ENCODE measurements around the gene CSF2RB. TPM values are rescaled to one million over a fixed set of nuclear protein-coding genes. Genes with fewer than 3 reads are reported as not detected.

CSF2RB gene
- polyA plus RNA-seq, 2 of the 4 experiments (the other 2 are of a cell fraction) = not detected

DNA sequence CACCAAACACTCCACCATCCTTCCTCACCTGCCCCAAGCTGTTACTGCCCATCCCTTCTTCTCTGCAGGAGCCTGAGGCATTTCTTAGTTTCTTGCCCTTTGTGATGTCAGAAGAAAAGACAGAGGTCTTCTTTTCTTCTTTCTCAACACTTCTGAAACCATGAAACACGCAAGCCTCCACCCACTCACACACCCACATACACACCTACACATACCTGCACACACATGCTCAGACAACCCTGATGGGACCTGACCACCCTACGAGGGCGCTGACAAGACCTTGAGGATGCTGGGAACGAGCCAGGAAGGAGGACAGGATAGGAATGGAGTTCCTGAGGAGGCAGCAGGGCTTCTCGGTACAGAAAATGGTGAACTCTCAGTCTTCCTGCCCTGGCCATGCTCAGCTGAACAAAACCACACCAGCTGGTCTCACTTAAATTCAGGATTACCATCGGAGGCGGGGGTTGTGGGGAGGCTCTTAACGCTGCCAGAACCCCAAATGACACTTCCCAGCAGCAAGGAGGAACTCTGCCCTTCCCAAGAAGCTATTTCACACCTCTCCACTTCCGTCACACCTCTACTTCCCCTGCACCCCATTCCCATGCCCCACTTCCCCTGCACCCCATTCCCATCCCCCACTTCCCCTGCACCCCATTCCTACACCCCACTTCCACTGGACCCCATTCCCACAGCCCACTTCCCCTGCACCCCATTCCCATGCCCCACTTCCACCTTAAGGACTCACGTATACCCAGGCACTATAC lies 41.0 kb downstream of the CSF2RB start:
- no peak for ATAC-seq

DNA sequence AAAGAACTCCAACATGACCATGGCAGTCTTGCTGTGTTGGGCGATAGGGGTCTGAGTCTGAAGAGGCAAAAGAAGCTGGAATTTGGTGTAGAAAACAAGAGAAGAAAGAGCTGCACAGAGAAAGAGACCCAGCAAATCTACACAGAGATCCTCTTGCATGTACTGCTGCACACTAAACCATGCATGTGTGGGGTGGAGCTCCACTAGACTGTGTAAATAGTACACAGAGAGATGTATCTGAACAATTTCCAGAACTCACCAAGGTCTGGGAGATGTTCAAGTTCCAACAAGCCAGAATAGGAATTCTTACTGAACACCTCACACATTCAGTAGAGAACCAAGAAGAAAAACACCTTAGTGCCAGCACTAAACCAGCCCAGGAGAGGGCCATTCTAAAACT lies 42.3 kb downstream of the CSF2RB start:
- Histone ChIP-seq H3K4me3 (no peak overlapping the region), H3K4me2 (no peak overlapping the region), H3K9me3 (peaks cover 3% of the 10 kb centered on the region; the same call in 1 of the 3 replicates), H3K4me1 (no peaks in the 10 kb centered on the region), H3K27ac (no peak overlapping the region)
- ChIA-PET CTCF (no interaction called here), POLR2A (no interaction called here)
- WGBS (ENCODE audit: missing lambda C conversion rate) = 44% methylated on average over 1 of the region's 1 CpG
- no peak for DNase-seq (ENCODE audit: low read depth in 1 of 2, low spot score in 1 of 2)
- no peak for ATAC-seq
- FAIRE-seq = no peak
- TF ChIP-seq CEBPB (IDR thresholded peaks at IDR 0.05) = no peak
- TF ChIP-seq, protein P1, sequence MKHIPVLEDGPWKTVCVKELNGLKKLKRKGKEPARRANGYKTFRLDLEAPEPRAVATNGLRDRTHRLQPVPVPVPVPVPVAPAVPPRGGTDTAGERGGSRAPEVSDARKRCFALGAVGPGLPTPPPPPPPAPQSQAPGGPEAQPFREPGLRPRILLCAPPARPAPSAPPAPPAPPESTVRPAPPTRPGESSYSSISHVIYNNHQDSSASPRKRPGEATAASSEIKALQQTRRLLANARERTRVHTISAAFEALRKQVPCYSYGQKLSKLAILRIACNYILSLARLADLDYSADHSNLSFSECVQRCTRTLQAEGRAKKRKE (CRISPR knock-in tag; IDR thresholded peaks at IDR 0.05; ENCODE audit: low read depth) = no peak

More for the DNA sequence above, 41.0 kb downstream of the CSF2RB start:
- ChIA-PET POLR2A (no interaction called here), CTCF (no interaction called here)
- WGBS (ENCODE audit: missing lambda C conversion rate) = 32% methylated on average over 10 of the region's 10 CpGs
- DNase-seq (ENCODE audit: low read depth in 1 of 2, low spot score in 1 of 2) (no peak), FAIRE-seq (no peak)
- Histone ChIP-seq H3K4me1 (no peaks in the 10 kb centered on the region), H3K4me2 (no peak overlapping the region), H3K9me3 (peaks cover 3% of the 10 kb centered on the region; the same call in 1 of the 3 replicates), H3K4me3 (no peak overlapping the region), H3K27ac (no peak overlapping the region)
- no peak for TF ChIP-seq ZFP36 (IDR thresholded peaks at IDR 0.05; ENCODE audit: borderline replicate concordance, partially characterized antibody)
- TF ChIP-seq CHD4 (IDR thresholded peaks at IDR 0.05; ENCODE audit: borderline replicate concordance) = no peak
- no peak for TF ChIP-seq RAD21 (conservative IDR thresholded peaks at IDR 0.05 in 1 of 2, IDR thresholded peaks at IDR 0.05 in 1 of 2)
- TF ChIP-seq TFCP2L1 (CRISPR knock-in tag; IDR thresholded peaks at IDR 0.05) = no peak
- TF ChIP-seq HOXB5 (CRISPR knock-in tag; IDR thresholded peaks at IDR 0.05) = no peak

DNA sequence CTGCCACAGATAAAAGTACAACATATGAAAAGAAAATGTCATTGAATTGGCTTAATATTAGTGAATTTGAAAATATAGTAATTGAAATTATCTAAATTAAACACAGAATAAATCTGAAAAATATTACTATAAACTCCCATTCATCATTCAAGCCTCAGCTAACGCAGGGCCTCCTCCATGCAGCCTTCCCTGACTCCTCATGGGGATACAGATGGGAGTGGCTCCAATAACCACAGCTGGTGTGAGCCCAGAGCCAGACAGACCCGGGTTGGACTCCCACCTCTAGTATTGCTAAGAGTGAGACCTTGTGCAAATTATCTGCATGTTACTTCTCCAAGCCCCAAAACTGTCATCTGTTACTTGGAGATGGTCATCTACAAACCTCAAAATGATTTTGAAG lies 44.9 kb downstream of the CSF2RB start:
- DNase-seq (ENCODE audit: low read depth in 1 of 2, low spot score in 1 of 2) (no peak), ATAC-seq (no peak), FAIRE-seq (no peak)
- ChIA-PET POLR2A (no interaction called here), CTCF (interaction anchor here (0.7 to 1.3 kb wide), 2 partner anchors 19 to 241 kb away, joined by 3 to 5 read pairs; no protein-coding TSS in a partner anchor)
- 20% methylated on average over 2 of the region's 2 CpGs for whole genome bisulfite sequencing (ENCODE audit: missing lambda C conversion rate)
- no peak for TF ChIP-seq ZNF302 (CRISPR knock-in tag; IDR thresholded peaks at IDR 0.05)
- no peak for TF ChIP-seq GATA3 (IDR thresholded peaks at IDR 0.05; ENCODE audit: borderline replicate concordance)
- TF ChIP-seq SMC3 (IDR thresholded peaks at IDR 0.05) = no peak
- TF ChIP-seq, protein P2, sequence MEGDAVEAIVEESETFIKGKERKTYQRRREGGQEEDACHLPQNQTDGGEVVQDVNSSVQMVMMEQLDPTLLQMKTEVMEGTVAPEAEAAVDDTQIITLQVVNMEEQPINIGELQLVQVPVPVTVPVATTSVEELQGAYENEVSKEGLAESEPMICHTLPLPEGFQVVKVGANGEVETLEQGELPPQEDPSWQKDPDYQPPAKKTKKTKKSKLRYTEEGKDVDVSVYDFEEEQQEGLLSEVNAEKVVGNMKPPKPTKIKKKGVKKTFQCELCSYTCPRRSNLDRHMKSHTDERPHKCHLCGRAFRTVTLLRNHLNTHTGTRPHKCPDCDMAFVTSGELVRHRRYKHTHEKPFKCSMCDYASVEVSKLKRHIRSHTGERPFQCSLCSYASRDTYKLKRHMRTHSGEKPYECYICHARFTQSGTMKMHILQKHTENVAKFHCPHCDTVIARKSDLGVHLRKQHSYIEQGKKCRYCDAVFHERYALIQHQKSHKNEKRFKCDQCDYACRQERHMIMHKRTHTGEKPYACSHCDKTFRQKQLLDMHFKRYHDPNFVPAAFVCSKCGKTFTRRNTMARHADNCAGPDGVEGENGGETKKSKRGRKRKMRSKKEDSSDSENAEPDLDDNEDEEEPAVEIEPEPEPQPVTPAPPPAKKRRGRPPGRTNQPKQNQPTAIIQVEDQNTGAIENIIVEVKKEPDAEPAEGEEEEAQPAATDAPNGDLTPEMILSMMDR (IDR thresholded peaks at IDR 0.05) = no peak
- TF ChIP-seq KDM5A (IDR thresholded peaks at IDR 0.05) = no peak
- TF ChIP-seq PHF8 (IDR thresholded peaks at IDR 0.05; ENCODE audit: borderline replicate concordance, low read depth) = no peak
- no peak for TF ChIP-seq CEBPB (IDR thresholded peaks at IDR 0.05)
- no peak for TF ChIP-seq ESRRA (IDR thresholded peaks at IDR 0.05; ENCODE audit: borderline replicate concordance, low read length)
- TF ChIP-seq POLR2AphosphoS2 (conservative IDR thresholded peaks at IDR 0.05; ENCODE audit: low read length) = no peak
- TF ChIP-seq CBX2 (IDR thresholded peaks at IDR 0.05; ENCODE audit: borderline replicate concordance, low read depth) = no peak
- TF ChIP-seq ZFP36 (IDR thresholded peaks at IDR 0.05; ENCODE audit: borderline replicate concordance, partially characterized antibody) = no peak
- TF ChIP-seq TFCP2L1 (CRISPR knock-in tag; IDR thresholded peaks at IDR 0.05) = no peak
- no peak for TF ChIP-seq RFX5 (IDR thresholded peaks at IDR 0.05)
- no peak for TF ChIP-seq CBX8 (IDR thresholded peaks at IDR 0.05)
- Histone ChIP-seq H3K4me3 (no peak overlapping the region), H3K4me1 (no peaks in the 10 kb centered on the region), H3K4me2 (no peak overlapping the region), H3K9me3 (peaks cover 3% of the 10 kb centered on the region; the same call in 1 of the 3 replicates), H3K27ac (no peak overlapping the region)
